NCI-H187 (cell line): ENCODE results near the gene ETFB.

Source experiments
- DNase-seq, 2 experiments: peaks; one replicate each; lab custom pipeline; 2025; lab: John Stamatoyannopoulos, UW

ETFB gene

DNA sequence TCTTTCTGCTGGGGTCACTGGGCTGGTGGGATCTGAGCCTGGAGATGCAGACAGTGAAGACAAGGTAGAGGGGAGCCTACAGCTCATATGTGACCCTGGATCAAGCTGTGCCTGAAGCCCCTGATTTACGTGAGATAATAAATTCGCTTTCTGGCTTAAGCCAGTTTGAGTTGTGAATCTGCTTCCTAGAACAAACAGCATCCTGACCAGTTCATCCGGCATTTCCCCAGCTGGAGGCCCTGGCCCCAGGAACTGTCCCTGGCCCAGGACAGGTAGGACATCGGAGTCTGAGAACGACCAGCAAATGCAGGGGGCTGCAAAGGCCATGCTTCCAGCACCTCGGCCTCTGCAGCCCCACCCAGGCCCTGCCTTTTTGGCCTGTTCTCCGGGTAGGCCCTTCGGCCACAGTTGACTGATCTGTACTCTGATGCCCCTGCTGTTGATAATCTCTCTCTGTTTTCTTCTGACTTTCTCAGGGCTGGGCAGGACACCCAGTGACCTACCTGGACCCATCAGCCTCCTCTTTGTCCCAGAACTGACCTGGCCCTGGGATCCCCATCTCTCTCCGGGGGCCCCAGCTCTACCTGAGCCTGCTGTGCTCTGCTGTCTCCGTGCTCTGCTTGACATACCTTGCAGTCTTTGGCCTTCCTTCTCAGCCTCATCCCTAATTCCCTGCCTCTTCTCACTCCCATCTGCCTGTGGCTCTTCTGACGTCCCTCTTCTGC, 14.8 kb downstream of the ETFB start:
- DNase-seq, result no peak

- DNase-seq, result no peak
These were observed 18.8 kb downstream of the ETFB start for GRCh38 chr19:51347209-51347928.

DNA sequence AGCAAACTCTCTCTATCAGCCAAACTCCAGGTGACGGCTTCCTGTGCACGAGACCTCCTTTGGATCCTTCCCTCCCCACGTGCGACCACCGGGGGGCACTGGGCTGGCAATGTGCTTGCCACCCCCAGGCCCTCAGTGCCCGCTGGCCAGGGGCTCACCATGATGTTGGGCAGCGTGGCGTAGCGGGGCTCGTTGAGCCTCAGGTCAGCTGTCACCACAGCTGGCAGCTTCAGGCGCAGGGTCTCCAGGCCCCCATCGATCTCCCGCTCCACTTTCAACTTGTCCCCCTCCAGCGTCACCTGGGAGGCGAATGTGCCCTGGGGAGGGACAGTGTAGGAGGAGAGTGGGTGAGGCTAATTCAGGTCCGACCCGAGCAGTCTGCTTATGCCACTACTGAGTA, 19.4 kb downstream of the ETFB start:
- DNase-seq, result no peak

- DNase-seq, result no peak
These were observed 21.0 kb downstream of the ETFB start for GRCh38 chr19:51345076-51345620.

DNA sequence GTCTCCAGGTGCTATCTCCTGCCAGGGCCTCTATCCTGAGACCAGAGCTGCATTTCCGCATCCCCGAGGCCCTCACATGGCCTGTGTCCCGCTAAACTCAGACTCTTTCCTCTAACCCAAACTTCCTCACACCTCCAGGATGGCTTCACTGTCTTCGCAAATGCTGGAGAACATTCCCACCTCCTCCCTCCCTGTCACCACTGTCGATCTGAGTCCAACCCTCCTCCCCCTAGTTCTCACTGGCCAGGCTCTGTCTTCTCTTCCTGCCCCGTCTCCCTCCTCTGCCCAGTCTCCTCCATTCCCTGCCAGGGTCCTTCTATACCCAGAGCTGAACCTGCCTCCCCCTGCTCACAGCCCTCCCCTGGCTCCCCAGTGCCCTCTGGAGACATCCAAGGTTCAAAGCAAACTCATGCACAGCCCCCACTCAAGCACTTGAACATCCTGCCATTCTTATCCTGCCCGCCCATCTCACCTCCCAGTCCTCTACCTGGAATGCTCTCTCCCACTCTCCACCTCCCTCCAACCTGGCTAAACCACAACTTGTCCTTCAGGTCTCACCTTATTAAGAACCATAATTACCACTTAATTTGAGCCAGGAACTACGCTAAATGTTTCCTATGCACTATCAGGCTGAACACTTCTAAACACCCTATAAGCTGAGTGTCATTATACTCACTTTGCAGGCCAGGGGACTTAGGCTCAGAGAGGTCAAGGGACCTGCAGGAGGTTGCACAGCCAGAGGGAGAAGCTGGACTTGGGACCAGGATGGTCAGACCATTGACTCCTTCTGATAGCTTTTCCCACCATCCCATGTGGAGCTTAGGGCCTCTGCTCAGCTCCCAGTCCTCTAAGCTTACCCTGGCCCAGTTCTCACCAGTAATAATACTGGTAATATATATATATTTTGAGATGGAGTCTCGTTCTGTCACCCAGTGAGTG, 23.3 kb downstream of the ETFB start:
- no peak for DNase-seq

- DNase-seq, result no peak
These were observed 24.1 kb downstream of the ETFB start, which contains the start of gene VSIG10L for GRCh38 chr19:51341976-51342580. Gene VSIG10L (minus strand): TSS chr19:51342139. CDS start chr19:51342124, 15 bp downstream.

- no peak for DNase-seq
These were observed 25.1 kb downstream of the ETFB start for GRCh38 chr19:51341066-51341465.

- no peak for DNase-seq
These were observed 26.2 kb downstream of the ETFB start for GRCh38 chr19:51339687-51340656.

- DNase-seq, result no peak
These were observed 26.9 kb downstream of the ETFB start for GRCh38 chr19:51339313-51339686.

- peak in 1 of 2 experiments; percentile 4 for DNase-seq
These were observed 27.4 kb downstream of the ETFB start for GRCh38 chr19:51338563-51339312.

DNA sequence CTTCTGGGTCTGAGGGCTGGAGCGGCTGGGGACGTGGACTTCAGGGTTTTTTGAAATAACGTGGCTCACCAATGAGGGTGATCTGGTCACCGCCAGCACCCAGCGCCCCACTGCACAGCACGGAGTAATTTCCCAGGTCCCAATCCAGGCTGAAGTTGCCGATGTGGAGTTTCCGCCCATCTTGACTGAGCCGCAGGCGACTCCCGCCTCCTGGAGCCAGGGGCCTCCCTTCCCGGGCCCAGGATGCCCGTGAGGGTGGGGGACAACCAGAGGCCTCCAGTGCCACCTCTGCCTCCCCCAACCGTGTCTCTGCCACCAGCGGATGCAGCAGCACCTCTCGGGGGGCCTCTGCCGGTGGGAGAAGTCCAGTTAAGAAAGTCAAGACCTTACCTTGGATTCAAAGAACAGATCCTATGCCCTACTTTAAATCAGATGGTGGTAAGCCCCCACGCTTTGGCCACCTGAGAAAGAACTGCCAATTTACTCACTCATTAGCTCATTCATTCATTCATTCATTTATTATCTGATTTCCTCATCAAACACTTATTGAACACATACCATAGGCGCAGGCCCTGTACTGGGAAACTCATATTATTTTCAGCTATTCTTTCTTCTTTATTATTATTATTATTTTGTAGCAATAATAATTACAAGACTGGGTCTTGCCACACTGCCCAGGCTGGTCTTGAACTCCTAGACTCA, 28.2 kb downstream of the ETFB start:
- no peak for DNase-seq

DNA sequence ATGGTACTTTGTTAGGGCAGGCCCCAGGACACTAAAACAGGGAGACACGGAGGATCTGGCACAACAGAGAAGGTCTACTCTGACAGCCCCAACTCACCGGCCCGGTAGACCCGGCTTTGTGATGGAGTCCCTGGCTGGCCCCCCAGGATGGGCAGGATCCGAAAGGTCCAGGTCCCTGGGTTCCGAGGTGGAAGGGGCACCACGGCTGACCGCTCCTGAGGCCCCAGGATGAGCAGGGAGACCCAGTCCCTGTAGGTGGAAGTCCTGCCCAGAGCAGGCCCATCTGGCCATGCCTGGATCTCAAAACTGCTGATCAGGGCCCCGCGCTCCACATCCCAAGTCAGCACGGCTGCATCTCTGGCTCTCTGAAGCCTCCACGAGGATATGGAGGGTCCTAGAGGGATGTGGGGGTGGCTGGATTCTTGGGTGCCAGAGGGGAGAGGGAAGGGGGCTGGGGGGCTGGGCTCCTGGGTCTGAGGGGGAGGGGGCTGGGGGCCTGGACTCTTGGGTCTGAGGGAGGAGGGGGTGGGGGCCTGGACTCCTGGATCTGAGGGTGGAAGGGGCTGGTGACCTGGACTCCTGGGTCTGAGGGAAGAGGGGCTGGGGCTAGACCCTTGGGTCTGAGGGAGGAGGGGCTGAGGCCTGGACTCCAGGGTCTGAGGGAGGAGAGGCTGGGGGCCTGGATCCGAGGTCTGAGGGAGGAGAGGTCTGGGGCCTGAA, 28.9 kb downstream of the ETFB start:
- DNase-seq, result no peak

DNA sequence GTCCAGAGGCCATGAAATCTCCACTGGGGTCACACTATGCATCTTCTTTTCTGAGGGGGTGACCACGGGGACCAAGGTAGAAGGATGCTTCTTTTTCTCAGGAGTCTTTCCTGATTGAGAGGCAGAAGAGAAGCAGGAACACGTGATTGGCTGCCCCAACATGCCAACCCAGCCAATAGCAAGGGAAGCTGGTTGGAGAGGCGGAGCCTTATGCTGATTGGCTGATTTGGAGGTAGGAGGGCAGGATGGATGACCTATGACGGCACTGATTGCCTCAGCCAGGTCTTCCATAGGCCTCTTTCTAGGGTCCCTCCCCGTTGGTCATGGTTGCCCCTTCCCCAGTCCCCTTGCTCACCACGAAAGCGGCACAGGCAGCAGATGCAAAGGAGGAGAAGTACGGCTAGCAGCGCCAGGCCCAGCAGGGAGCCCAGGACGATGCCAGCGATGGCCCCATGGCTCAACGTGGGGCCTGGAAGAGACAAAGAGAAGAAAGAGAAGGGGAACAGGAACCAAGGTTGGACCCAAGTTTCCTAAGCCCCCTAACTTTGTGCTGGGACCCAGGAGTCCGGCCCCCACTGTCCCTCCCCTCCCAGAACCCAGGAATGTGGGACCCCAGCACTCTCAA, 32.2 kb downstream of the ETFB start:
- DNase-seq, result no peak

- DNase-seq, result no peak
These were observed 34.5 kb downstream of the ETFB start for GRCh38 chr19:51331716-51332115.

GRCh38 chr19:51331193-51331592, 35.0 kb downstream of the ETFB start:
- no peak for DNase-seq

GRCh38 chr19:51330366-51330765, 35.8 kb downstream of the ETFB start:
- DNase-seq, result no peak

GRCh38 chr19:51329411-51329810, 36.8 kb downstream of the ETFB start:
- DNase-seq, result no peak
